Upper lobe of right lung (tissue), 1 donor: Measurements from ENCODE around the gene ELOVL4. TPM values are rescaled to one million over a fixed set of nuclear protein-coding genes. Genes with fewer than 3 reads are reported as not detected.
A peak's percentile ranks its signal among the peaks of the same experiment; 100 is the strongest.

ENCODE experiments used
- ATAC-seq: fragments of 200-7000 bp; cut with Tn5 transposase; one replicate; pipeline ENCODE4 v1.9.1; 2020; ENCODE audit warnings: mild to moderate bottlenecking, moderate library complexity
- DNase-seq: peaks from one replicate; pipeline ENCODE4 v3.0.0-alpha.2; 2020
- H3K27ac ChIP-seq: fragments of 200-600 bp; one replicate; pipeline ENCODE4 v1.8.0; 2022
- H3K27me3 ChIP-seq: fragments of 200-600 bp; one replicate; pipeline ENCODE4 v1.8.0; 2022; ENCODE audit warnings: mild to moderate bottlenecking
- H3K36me3 ChIP-seq: fragments of 200-600 bp; one replicate; pipeline ENCODE4 v1.8.0; 2022
- H3K4me1 ChIP-seq: fragments of 200-600 bp; one replicate; pipeline ENCODE4 v1.8.0; 2022
- H3K4me3 ChIP-seq: fragments of 200-600 bp; one replicate; pipeline ENCODE4 v1.8.0; 2022; ENCODE audit warnings: mild to moderate bottlenecking
- H3K9me3 ChIP-seq: fragments of 200-600 bp; one replicate; pipeline ENCODE4 v1.8.0; 2022
- intact Hi-C: fragments of 100-400 bp; cut with DNase I; formaldehyde crosslinking; loops from one replicate; pipeline ENCODE4 v1.11.0; 2022
- total RNA-seq: library from RNA; stranded (reverse); fragmentation: NEBNext Ultra II Directional; extraction: Animal tissue kit (Norgen Biotek cat#: 25700); gene quantifications from one replicate; pipeline ENCODE4 v1.2.1, GENCODE V29; 2021
- TF ChIP-seq, protein P1 (sequence below): fragments of 200-600 bp; IDR thresholded peaks from one replicate; pipeline ENCODE4 v1.8.0; 2022; ENCODE audit warnings: antibody characterized with exemption
- donor health status: DM: no; HTN: yes; CAD: no; lungs with severe emphysema.

ELOVL4 gene
- total RNA-seq, 1 donor from 2014 or later = 0.17 TPM

DNA sequence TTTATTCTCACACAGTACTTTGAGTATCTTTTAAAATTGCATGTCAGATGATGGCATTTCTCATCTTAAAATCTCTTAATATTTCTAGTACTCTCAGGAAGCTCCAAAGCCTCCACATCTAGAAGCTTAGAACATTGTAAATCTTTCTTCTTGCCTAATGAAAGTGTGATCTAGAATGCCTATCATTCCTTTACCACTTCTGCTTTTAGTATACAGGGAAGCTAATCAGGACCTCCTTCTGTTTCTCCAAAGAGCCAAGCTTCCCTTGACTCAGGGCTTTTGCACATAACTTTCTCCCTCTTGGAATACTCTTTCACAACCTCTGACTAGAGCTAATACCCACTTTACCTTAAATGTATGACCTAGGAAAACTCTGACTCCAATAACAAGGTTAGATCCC is 7.5 kb upstream of the ELOVL4 start:
- H3K4me3 ChIP-seq = no peak overlapping the region
- H3K36me3 ChIP-seq = no peaks in the 10 kb centered on the region
- H3K27me3 ChIP-seq = no peaks in the 10 kb centered on the region
- no peaks in the 10 kb centered on the region for H3K4me1 ChIP-seq
- no peak for ATAC-seq
- DNase-seq = no peak
- H3K27ac ChIP-seq = no peak overlapping the region
- TF ChIP-seq, protein P1, sequence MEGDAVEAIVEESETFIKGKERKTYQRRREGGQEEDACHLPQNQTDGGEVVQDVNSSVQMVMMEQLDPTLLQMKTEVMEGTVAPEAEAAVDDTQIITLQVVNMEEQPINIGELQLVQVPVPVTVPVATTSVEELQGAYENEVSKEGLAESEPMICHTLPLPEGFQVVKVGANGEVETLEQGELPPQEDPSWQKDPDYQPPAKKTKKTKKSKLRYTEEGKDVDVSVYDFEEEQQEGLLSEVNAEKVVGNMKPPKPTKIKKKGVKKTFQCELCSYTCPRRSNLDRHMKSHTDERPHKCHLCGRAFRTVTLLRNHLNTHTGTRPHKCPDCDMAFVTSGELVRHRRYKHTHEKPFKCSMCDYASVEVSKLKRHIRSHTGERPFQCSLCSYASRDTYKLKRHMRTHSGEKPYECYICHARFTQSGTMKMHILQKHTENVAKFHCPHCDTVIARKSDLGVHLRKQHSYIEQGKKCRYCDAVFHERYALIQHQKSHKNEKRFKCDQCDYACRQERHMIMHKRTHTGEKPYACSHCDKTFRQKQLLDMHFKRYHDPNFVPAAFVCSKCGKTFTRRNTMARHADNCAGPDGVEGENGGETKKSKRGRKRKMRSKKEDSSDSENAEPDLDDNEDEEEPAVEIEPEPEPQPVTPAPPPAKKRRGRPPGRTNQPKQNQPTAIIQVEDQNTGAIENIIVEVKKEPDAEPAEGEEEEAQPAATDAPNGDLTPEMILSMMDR = no peak
- intact Hi-C loops = no loop called here
- no peaks in the 10 kb centered on the region for H3K9me3 ChIP-seq

DNA sequence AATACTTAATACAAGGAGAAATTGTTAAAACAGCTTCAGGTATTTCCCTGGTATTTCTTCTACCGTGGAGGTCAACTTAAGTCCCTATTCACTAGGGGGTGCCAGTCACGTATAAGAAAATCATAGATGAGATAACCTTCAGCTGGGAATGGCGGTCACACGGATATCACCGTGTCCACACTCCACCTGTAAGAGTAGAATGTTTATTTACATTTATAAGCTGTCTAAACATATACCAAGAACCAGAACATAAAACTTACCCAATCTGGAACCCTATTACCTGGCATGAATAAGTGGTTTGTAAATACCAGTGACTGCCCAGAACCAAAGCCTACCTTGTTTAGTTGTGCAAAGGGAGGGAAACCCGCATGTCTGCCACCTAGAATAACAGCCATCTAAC is 1.9 kb upstream of the ELOVL4 start:
- DNase-seq = no peak
- H3K4me3 ChIP-seq = no peak overlapping the region
- peaks cover 38% of the 10 kb centered on the region for H3K27me3 ChIP-seq
- ATAC-seq = peak; percentile 76
- intact Hi-C loops = no loop called here
- H3K27ac ChIP-seq = no peak overlapping the region
- H3K36me3 ChIP-seq = no peaks in the 10 kb centered on the region
- peaks cover 8% of the 10 kb centered on the region for H3K4me1 ChIP-seq
- no peaks in the 10 kb centered on the region for H3K9me3 ChIP-seq
- TF ChIP-seq, protein P1 = peak; percentile 64

DNA sequence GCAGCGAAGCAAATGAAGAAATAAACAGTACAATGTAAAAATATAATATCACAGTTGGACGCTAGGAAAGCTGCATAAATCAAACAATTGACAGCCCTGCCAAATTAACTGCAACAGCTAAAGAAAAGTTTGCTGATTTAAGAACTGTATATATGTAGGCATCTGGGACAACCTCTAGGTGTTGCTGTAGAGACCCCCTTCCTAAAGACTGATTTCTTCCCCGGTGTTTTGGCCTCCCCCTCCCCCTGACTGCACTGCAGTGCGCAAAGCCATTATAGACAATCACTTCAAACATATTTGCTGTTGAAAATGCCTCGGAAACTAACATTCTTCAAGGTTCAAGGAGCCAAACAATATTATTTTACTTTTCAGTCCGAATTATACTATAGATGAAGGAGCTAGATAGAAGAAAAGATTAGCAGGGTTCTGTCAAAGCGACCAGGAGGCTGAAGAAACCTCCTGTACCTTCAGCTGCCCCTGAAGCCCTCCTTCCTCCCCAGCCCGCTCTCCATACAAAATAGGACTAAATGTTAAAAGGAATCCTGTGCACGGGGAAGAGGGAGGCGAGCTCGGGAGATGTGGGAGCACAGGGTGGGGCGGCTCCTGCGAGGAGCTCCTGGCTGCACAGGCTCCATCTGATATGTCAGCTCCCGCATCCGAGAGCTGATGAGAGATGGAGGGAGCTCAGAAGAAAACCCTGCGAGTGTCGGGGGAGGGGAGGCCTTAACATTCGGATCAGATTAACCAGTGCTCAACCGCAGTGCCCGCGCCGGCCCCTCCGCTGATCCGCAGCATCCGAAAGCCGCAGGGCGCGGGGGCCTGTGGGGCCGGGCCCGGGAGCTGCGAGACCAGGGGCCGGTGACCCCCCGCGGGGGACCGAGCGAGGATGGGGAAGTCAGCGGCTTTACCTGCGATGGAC is 822 bp downstream of the ELOVL4 start:
- Histone ChIP-seq H3K36me3 (no peaks in the 10 kb centered on the region), H3K4me1 (peaks cover 8% of the 10 kb centered on the region), H3K4me3 (peak overlapping the region; percentile 47), H3K9me3 (no peaks in the 10 kb centered on the region), H3K27me3 (peaks cover 50% of the 10 kb centered on the region), H3K27ac (no peak overlapping the region)
- DNase-seq (no peak), ATAC-seq (peak; percentile 37)
- intact Hi-C loops = no loop called here
- TF ChIP-seq, protein P1 = no peak

DNA sequence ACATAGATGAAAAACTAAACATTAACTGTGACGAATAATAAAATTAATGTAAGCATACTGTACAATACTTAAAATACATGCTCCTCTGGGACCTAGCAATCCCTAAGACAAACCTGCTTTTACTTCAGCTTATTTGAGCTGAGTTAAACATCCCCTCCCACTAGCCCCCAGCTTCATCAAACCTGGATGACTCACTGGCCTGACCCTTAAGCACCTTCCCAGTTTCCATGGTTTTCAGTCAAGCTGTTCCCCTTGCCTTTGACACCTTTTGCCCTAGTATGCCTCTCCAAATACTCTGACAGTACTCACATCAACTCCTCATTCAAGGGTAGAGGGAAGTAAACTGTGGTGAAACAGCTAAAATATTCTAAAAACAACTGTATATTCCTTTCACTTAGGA is 4.2 kb downstream of the ELOVL4 start:
- intact Hi-C loops = no loop called here
- Histone ChIP-seq H3K27ac (no peak overlapping the region), H3K4me3 (no peak overlapping the region), H3K36me3 (no peaks in the 10 kb centered on the region), H3K9me3 (no peaks in the 10 kb centered on the region), H3K27me3 (peaks cover 49% of the 10 kb centered on the region), H3K4me1 (peaks cover 8% of the 10 kb centered on the region)
- TF ChIP-seq, protein P1 = no peak
- DNase-seq (no peak), ATAC-seq (no peak)

DNA sequence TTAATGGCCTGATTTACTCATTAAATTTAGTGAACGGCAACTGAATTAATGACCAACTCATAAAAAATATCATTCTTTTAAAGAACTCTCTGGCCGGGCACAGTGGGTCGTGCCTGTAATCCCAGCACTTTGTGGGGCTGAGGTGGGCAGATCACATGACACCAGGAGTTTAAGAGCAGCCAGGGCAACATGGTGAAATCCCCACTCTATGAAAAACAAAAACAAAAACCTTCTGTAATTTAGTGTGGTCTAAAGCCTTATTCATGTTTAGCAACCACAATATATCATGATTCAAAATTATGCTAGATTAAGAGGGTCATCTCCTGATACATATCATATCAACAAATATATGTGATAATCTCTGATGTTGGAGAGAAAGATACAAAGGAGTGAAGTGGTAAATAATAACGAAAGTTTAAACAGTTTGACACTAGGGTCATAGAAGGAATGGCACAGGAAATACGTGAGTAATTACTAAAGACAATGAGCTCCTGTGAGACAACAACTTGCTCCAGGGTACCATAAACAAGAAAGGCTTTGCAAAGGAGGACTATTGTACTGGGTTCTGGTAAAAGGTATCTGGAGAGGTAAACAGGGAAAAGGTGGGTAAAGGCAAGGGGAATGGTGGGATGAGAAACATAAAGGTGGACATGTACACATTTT is 5.7 kb downstream of the ELOVL4 start:
- intact Hi-C loops = no loop called here
- no peak for ATAC-seq
- TF ChIP-seq, protein P1 = no peak

More for the DNA sequence above, 5.7 kb downstream of the ELOVL4 start:
- no peak overlapping the region for H3K27ac ChIP-seq
- DNase-seq = no peak
- no peak overlapping the region for H3K4me3 ChIP-seq
- no peaks in the 10 kb centered on the region for H3K36me3 ChIP-seq
- H3K9me3 ChIP-seq = no peaks in the 10 kb centered on the region
- peaks cover 4% of the 10 kb centered on the region for H3K4me1 ChIP-seq
- peaks cover 33% of the 10 kb centered on the region for H3K27me3 ChIP-seq
